IPS DF 6.9 (cell line): ENCODE results near the gene UBE2R2.

Experiments used
- DNase-seq: peaks from one replicate; pipeline ENCODE4 v3.0.0-alpha.2; 2013; ENCODE audit warnings: low read depth, low spot score
- H3K27ac ChIP-seq: one replicate; pipeline ENCODE4 v1.5.1; 2013; ENCODE audit warnings: low read length, control low read depth
- H3K27me3 ChIP-seq: 2 replicates; pipeline ENCODE4 v1.6.1; 2013; ENCODE audit warnings: mild to moderate bottlenecking, low read length; ENCODE audit not compliant: control insufficient read depth, insufficient read depth
- H3K36me3 ChIP-seq: 2 replicates; pipeline ENCODE4 v1.6.1; 2013; ENCODE audit warnings: low read length; ENCODE audit not compliant: control insufficient read depth, insufficient read depth
- H3K4me1 ChIP-seq: 2 replicates; pipeline ENCODE4 v1.6.1; 2013; ENCODE audit warnings: low read length; ENCODE audit not compliant: control insufficient read depth, insufficient read depth
- H3K4me3 ChIP-seq: 2 replicates; pipeline ENCODE4 v1.5.1; 2013; ENCODE audit warnings: mild to moderate bottlenecking, low read length
- H3K9me3 ChIP-seq: 2 replicates; pipeline ENCODE4 v1.6.1; 2013; ENCODE audit warnings: low read length, inconsistent platforms; ENCODE audit not compliant: control insufficient read depth, insufficient read depth
- WGBS: extraction: QIAGEN DNeasy Blood & Tissue Kit; methylation state at CpG from one replicate; pipeline ENCODE4 v1.1.7; 2013; ENCODE audit warnings: mixed read lengths, missing lambda C conversion rate; ENCODE audit not compliant: insufficient read length, insufficient coverage; 5-methylcytosine and 5-hydroxymethylcytosine counted together

Gene UBE2R2

GRCh38 chr9:33927694-33928093 is 110.7 kb downstream of the UBE2R2 start:
- Histone ChIP-seq H3K27ac (no peak overlapping the region), H3K4me1 (no peaks in the 10 kb centered on the region), H3K9me3 (no peaks in the 10 kb centered on the region), H3K27me3 (no peaks in the 10 kb centered on the region), H3K4me3 (no peak overlapping the region), H3K36me3 (peaks cover 65% of the 10 kb centered on the region)
- no CpG with 5 or more reads among the region's 15 CpGs for WGBS
- no peak for DNase-seq

- Histone ChIP-seq H3K4me3 (no peak overlapping the region), H3K27me3 (no peaks in the 10 kb centered on the region), H3K36me3 (peaks cover 56% of the 10 kb centered on the region), H3K4me1 (no peaks in the 10 kb centered on the region), H3K9me3 (no peaks in the 10 kb centered on the region), H3K27ac (no peak overlapping the region)
- no peak for DNase-seq
- no CpG with 5 or more reads among the region's 3 CpGs for WGBS
These were observed 114.4 kb downstream of the UBE2R2 start for GRCh38 chr9:33931326-33931725.

DNA sequence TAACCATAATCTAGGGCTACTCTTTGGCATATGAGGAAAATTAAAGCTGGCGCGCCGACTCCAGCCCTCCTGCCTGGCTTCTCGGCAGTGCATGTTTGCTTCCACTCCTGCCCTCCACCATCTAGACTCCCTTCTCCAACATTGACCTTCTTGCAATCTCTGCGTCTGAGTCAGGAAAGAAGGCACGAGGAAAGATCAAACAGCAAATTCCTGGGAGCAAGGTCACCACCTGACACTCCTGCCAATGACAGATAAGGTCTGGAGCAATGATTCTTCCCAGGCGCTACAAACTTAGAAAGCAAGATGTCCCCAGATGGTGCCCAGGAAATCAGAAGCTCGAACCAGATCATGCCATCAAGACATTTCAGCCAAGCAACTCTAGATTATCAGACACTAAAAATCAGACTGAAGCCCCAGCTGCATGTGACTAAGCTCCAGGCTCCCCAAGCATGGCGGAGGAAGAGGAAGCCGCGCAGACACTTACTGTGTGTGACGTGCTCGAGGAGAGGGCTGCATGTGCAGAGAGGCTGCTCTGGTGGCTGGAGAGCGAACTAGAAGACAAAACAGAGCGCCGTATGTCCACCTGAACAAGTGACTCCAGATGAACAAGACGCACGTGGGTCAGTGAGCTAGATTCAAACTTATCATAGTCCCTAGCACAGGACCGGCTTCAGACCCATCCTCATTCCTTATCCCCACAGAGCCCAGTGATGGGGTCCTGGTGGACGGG is 115.3 kb downstream of the UBE2R2 start:
- no peaks in the 10 kb centered on the region for H3K27me3 ChIP-seq
- H3K9me3 ChIP-seq, result no peaks in the 10 kb centered on the region
- DNase-seq, result no peak
- no CpG with 5 or more reads among the region's 20 CpGs for WGBS
- H3K36me3 ChIP-seq, result peaks cover 47% of the 10 kb centered on the region
- no peak overlapping the region for H3K4me3 ChIP-seq
- no peak overlapping the region for H3K27ac ChIP-seq
- no peaks in the 10 kb centered on the region for H3K4me1 ChIP-seq

DNA sequence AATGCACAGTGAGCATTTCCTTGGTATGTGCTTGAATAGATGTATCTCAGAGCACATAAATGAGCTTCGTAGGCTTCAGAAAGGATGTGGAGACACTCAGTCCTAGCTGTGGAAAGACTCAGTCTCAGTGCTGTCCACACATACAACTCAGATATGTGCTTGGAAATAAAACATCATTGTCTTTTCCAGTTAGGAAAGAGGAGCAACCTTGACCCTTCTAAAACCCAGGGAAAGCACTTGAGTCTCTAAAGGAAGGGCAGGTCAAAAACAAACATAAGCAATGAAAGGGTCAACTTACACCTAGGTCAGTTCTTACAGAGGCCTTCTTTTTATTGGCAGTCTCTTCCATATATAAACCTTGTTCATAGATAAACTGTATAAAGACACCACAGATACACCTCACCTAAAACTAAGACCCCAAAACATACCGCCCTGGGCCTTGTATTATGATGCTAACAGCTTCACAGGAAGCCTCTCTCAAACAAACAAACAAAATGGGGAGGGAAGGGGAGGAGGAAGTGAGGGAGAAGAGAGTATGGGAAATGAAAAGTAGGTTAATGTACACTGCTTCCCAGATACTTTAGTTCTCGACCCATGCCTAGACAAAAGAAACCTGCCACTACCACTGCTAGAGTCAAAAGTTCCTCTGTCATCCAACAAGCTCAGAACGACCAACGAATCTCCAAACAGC is 117.4 kb downstream of the UBE2R2 start:
- no CpG with 5 or more reads among the region's 5 CpGs for WGBS

DNA sequence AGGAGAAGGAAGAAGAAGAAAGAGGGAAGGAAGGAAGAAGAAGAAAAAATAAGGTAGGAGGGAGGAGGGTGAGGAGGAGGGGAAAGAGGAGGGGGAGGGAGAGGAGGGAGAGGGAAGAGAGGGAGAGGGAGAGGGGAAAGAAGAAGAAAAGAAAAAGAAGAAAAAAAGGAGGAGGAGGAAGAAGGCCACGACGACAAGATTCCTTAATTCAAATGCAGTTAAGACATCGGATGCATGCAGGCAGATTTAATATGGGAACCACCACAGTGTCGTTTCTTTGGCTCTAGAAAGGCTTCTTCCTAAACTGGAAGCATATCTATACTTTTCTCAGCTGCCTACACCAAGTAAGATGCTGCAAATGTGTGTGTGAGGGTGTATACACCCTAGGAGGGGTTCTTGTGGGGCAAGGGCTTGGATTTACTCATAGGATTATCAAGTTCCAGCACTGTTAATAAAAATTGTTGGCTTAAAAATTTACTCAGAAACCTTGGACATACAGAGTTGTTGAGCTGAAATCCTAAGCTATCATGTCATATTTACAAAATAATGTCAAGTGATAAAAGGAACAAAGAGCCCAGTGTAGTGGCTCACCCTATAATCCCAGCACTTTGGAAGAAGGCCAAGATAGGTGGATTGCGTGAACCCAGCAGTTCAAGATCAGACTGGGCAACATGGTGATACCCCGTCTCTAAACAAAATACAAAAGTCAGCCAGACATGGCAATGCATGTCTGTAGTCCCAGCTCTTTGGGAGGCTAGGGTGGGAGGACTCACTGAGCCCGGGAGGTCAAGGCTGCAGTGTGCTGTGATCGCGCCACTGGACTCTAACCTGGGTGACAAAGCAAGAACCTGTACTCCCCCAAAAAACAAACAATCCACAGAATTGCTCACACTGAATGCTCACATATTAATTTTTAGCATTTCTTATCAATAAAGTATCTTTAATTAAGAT is 123.2 kb downstream of the UBE2R2 start:
- no CpG with 5 or more reads among the region's 9 CpGs for WGBS
- H3K4me3 ChIP-seq, result no peak overlapping the region
- H3K27me3 ChIP-seq, result no peaks in the 10 kb centered on the region
- peaks cover 16% of the 10 kb centered on the region; the same call in 1 of the 2 replicates for H3K36me3 ChIP-seq
- DNase-seq, result no peak
- H3K27ac ChIP-seq, result no peak overlapping the region
- H3K4me1 ChIP-seq, result no peaks in the 10 kb centered on the region
- no peaks in the 10 kb centered on the region for H3K9me3 ChIP-seq

More for the DNA sequence above, 117.4 kb downstream of the UBE2R2 start:
- Histone ChIP-seq H3K4me3 (no peak overlapping the region), H3K4me1 (no peaks in the 10 kb centered on the region), H3K36me3 (peaks cover 36% of the 10 kb centered on the region), H3K27me3 (no peaks in the 10 kb centered on the region), H3K9me3 (no peaks in the 10 kb centered on the region), H3K27ac (no peak overlapping the region)
- DNase-seq, result no peak

DNA sequence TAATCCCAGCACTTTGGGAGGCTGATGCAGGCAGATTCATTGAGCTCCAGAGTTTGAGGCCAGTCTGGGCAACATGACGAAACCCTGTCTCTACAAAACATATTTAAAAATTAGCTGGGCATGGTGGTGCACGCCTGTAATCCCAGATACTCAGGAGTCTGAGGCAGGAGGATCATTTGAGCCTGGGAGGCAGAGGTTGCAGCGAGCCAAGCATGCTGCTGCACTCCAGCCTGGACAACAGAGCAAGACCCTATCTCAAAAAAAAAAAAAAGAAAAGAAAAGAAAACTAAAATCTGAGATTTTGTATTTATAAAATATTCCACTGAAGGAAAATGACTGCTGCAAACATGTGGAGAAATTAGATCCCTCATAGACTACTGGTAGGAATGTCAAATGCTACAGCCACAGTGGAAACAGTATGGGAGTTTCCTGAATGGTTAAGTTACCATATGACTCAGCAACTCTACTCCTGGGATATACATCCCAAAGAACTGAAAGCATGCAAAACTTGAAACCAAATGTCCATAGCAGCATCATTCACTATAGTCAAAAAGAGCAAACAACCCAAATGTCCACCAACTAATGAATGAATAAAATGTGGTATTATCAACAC is 125.6 kb downstream of the UBE2R2 start:
- Histone ChIP-seq H3K27me3 (no peaks in the 10 kb centered on the region), H3K4me1 (no peaks in the 10 kb centered on the region), H3K36me3 (peaks cover 18% of the 10 kb centered on the region; the same call in 1 of the 2 replicates), H3K27ac (no peak overlapping the region), H3K4me3 (no peak overlapping the region), H3K9me3 (no peaks in the 10 kb centered on the region)
- DNase-seq, result no peak
- no CpG with 5 or more reads among the region's 3 CpGs for WGBS

DNA sequence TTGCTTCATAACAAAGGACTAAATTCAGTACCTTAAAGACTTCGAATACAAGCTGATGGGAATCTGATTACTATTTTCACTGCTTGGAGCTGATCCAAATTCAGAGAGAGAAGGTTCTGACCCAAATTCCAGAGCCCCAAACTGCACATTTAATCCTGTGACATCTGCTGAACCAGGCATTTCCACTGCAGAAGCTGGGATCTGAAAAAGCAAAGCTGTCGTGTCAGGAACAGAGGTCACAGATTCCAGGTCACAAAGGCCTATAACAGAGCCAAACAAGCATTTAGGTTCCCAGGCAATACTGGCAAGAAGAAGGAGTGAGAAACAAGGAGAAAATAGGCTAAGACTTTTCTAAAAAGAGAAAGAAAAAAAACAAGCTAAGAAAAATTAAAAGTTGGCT is 126.4 kb downstream of the UBE2R2 start:
- H3K4me3 ChIP-seq, result no peak overlapping the region
- H3K27me3 ChIP-seq, result no peaks in the 10 kb centered on the region
- H3K4me1 ChIP-seq, result no peaks in the 10 kb centered on the region
- WGBS, result no CpG with 5 or more reads among the region's 2 CpGs
- H3K36me3 ChIP-seq, result peaks cover 16% of the 10 kb centered on the region; the same call in 1 of the 2 replicates
- no peak for DNase-seq
- no peak overlapping the region for H3K27ac ChIP-seq
- no peaks in the 10 kb centered on the region for H3K9me3 ChIP-seq

GRCh38 chr9:33946779-33947535 is 130.0 kb downstream of the UBE2R2 start:
- DNase-seq, result no peak
- H3K36me3 ChIP-seq, result peaks cover 16% of the 10 kb centered on the region; the same call in 1 of the 2 replicates

DNA sequence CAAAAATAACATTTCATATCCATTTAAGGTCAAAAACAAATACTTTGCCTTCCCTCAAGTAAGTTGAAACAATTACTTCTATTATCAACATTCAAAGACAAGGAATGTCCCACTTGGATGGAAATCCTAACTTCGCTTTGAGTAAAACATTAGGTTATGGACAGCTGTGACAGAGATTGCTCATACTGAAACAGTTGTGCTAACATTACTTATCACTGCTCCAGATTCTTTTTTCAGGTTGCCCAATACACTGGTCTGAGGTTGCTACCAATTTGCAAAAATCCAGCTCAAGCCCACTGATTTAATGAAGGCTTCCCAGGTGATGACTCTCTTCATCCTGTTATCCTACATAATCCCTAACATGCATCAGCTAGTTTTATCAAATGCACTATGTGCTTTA is 133.4 kb downstream of the UBE2R2 start:
- peaks cover 8% of the 10 kb centered on the region; the same call in 1 of the 2 replicates for H3K36me3 ChIP-seq

More at GRCh38 chr9:33946779-33947535, 130.0 kb downstream of the UBE2R2 start:
- WGBS, result no CpG with 5 or more reads among the region's 3 CpGs
- Histone ChIP-seq H3K4me1 (no peaks in the 10 kb centered on the region), H3K27ac (no peak overlapping the region), H3K4me3 (no peak overlapping the region), H3K27me3 (no peaks in the 10 kb centered on the region), H3K9me3 (no peaks in the 10 kb centered on the region)

More for the DNA sequence above, 133.4 kb downstream of the UBE2R2 start:
- H3K27me3 ChIP-seq, result no peaks in the 10 kb centered on the region
- H3K9me3 ChIP-seq, result no peaks in the 10 kb centered on the region
- DNase-seq, result no peak
- no CpG with 5 or more reads among the region's 1 CpG for WGBS
- no peak overlapping the region for H3K4me3 ChIP-seq
- no peak overlapping the region for H3K27ac ChIP-seq
- H3K4me1 ChIP-seq, result no peaks in the 10 kb centered on the region
